Bronchial epithelial cell (primary cell): ENCODE measurements around the gene LDB2. TPM values are rescaled to one million over a fixed set of nuclear protein-coding genes. Genes with fewer than 3 reads are reported as not detected.
"Not testable (repeated sequence)": the region's sequence is repeated elsewhere in the genome, so short reads cannot be mapped to it uniquely, and the experiment has no call there.

Experiments
- DNase-seq: peaks from one replicate; pipeline ENCODE4 v3.0.0-alpha.2; 2010; ENCODE audit warnings: low read depth
- FAIRE-seq: peaks from 2 replicates; lab custom pipeline; 2011; peaks lifted over from hg19 to GRCh38; lab: Jason Lieb, UNC
- H3K27me3 ChIP-seq: 2 replicates; pipeline ENCODE4 v1.5.1; 2011; ENCODE audit warnings: low read length; ENCODE audit not compliant: control insufficient read depth, insufficient read depth
- H3K36me3 ChIP-seq: 2 replicates; pipeline ENCODE4 v1.5.1; 2011; ENCODE audit warnings: low read length; ENCODE audit not compliant: control insufficient read depth, insufficient read depth
- H3K4me3 ChIP-seq: 2 replicates; pipeline ENCODE4 v1.5.1; 2011; ENCODE audit warnings: mild to moderate bottlenecking, low read depth, low read length, control low read depth
- total RNA-seq: library from RNA; depleted of rRNA; stranded (reverse); fragments of >200 nt; gene quantifications from 2 replicates; pipeline ENCODE4 v1.2.1, GENCODE V29; 2014
- TF ChIP-seq, protein P1 (sequence below): IDR thresholded peaks from 2 replicates; pipeline ENCODE4 v1.5.1; 2011; ENCODE audit warnings: mild to moderate bottlenecking, moderate library complexity, low read length, control low read depth, inconsistent platforms; ENCODE audit not compliant: insufficient read depth, severe bottlenecking

LDB2 gene
- total RNA-seq, 1 donor from 2014 or later: not detected

DNA sequence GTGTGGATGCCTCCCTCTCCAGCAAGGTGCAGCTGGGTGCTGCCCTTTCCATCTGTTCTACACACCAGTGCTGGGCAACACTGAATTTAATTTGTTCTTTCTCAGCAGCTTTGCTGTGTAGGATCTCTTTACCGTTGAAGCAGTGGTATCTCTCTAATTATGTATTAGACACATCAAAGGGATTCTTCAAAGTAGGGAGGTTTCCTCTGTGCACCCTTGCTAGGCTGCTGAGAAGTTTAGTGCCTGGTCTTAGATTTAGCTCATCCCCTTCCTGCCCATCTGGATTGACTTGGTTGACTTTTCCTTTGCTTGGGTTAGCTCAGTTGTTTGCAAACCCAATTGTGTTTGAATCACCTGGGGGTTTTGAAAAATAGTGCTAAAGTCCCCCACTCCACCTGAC lies 27.8 kb upstream of the LDB2 start:
- no peak for DNase-seq
- no peak overlapping the region for H3K4me3 ChIP-seq
- H3K27me3 ChIP-seq: no peaks in the 10 kb centered on the region
- no peak for FAIRE-seq
- TF ChIP-seq, protein P1, sequence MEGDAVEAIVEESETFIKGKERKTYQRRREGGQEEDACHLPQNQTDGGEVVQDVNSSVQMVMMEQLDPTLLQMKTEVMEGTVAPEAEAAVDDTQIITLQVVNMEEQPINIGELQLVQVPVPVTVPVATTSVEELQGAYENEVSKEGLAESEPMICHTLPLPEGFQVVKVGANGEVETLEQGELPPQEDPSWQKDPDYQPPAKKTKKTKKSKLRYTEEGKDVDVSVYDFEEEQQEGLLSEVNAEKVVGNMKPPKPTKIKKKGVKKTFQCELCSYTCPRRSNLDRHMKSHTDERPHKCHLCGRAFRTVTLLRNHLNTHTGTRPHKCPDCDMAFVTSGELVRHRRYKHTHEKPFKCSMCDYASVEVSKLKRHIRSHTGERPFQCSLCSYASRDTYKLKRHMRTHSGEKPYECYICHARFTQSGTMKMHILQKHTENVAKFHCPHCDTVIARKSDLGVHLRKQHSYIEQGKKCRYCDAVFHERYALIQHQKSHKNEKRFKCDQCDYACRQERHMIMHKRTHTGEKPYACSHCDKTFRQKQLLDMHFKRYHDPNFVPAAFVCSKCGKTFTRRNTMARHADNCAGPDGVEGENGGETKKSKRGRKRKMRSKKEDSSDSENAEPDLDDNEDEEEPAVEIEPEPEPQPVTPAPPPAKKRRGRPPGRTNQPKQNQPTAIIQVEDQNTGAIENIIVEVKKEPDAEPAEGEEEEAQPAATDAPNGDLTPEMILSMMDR: no peak
- no peaks in the 10 kb centered on the region for H3K36me3 ChIP-seq

DNA sequence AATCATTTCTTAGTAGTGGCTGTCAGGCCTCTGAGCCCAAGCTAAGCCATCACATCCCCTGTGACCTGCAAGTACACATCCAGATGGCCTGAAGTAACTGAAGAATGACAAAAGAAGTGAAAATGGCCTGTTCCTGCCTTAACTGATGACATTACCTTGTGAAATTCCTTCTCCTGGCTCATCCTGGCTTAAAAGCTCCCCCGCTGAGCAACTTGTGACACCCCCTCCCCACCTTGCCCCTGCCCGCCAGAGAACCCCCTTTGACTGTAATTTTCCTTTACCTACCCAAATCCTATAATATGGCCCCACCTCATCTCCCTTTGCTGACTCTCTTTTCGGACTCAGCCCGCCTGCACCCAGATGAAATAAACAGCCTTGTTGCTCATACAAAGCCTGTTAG lies 20.3 kb upstream of the LDB2 start:
- not testable (repeated sequence) for FAIRE-seq, DNase-seq

DNA sequence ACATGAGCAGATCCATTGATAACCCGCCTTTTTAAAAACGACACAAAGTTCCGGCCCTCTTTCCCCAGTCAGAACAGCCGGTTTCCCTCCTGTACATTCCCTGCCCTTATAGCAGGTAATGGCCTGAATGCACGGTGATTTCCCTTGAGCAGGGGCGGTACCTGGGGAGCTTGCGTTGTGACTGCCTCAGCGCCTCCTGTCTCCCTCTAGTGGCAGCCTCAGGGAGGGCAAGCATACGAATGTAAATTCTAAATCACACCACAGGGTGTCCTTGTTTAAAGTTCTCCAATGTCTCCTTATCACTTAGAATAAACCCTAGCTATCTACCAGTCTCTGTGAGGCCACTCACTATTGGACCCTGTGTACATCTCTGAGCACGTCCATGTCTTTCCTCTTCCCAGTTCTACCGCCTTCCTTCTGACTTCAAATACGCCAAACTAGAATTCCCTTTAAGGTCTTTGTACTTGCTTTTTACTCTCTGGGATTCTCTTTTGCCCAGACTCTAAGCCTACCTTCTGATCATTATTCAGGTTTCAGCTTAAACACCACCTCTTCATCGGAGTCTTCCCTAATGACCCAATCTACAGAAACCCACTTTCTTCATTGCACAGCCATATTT lies 18.4 kb upstream of the LDB2 start:
- TF ChIP-seq, protein P1: peak; percentile 54
- no peaks in the 10 kb centered on the region for H3K27me3 ChIP-seq
- DNase-seq: peak; percentile 30
- no peak overlapping the region for H3K4me3 ChIP-seq
- no peaks in the 10 kb centered on the region for H3K36me3 ChIP-seq
- peak; percentile 50 for FAIRE-seq

More for the DNA sequence above, 20.3 kb upstream of the LDB2 start:
- H3K27me3 ChIP-seq, H3K4me3 ChIP-seq, H3K36me3 ChIP-seq: not testable (repeated sequence)

DNA sequence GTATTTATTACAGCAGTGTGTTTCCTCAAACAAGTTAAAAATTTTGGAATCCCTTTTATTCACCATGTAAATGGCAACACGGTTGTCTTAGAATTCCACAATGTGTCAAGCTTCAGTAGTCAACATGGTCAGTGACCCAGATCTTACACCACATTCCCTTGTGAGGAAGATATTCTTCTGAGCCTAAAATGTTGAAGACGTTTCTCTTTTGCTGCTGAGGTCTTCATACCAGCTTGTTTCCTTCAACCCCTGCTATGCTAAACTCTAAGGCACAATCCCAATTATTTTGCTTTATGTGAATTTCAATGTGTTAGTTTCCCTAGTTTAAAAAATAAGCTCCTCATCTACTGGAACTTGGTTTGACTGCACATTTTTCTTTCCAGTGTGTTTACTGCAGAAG lies 17.6 kb upstream of the LDB2 start:
- Histone ChIP-seq H3K4me3 (no peak overlapping the region), H3K36me3 (no peaks in the 10 kb centered on the region), H3K27me3 (no peaks in the 10 kb centered on the region)
- TF ChIP-seq, protein P1: no peak
- FAIRE-seq (no peak), DNase-seq (no peak)

DNA sequence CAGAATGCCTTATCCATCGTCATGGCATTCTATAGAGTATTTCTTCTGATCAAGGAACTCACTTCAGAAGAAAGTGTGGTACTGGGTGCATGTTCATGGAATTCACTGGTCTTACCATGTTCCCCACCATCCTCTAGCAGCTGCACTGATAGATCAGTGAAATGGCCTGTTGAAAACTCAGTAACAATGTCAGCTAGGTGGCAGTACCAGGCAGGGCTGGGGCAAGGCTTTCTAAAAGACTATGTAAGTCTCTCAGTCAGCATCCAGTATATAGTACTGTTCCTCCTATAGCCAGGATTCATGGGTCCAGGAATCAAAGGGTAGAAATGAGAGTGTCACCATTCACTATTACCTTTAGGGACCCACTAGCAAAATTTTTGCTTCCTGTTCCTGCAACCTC lies 15.8 kb upstream of the LDB2 start:
- DNase-seq (peak; percentile 18), FAIRE-seq (no peak)
- TF ChIP-seq, protein P1: peak; percentile 34
- H3K4me3 ChIP-seq: no peak overlapping the region
- no peaks in the 10 kb centered on the region for H3K27me3 ChIP-seq
- H3K36me3 ChIP-seq: no peaks in the 10 kb centered on the region

DNA sequence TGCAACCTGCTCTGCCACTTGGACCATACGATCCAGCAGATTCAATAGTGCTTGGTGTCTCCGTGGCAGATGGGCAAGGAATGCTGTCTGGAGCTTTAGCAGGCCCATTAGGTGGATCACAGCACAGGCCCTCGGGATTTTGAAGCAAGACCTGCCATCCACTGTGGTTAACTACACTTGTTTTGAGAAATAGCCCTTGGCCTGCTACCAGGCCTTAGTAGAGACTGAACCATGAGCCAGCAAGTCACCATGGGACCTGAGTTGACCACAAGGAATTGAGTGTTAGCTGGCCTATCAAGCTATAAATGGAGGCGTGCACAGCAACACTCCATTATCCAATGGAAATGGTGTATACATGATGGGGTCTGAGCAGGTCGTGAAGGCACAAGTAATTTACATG lies 14.5 kb upstream of the LDB2 start:
- TF ChIP-seq, protein P1: no peak
- no peaks in the 10 kb centered on the region for H3K36me3 ChIP-seq
- FAIRE-seq (no peak), DNase-seq (no peak)
- H3K4me3 ChIP-seq: no peak overlapping the region
- H3K27me3 ChIP-seq: no peaks in the 10 kb centered on the region
